NT2/D1 (cell line): ENCODE data around the gene ZPR1.

Source experiments
- DNase-seq: peaks from one replicate; pipeline ENCODE4 v3.0.0-alpha.2; 2011; ENCODE audit warnings: low read depth, low spot score
- H3K27me3 ChIP-seq: 2 replicates; pipeline ENCODE4 v1.6.0; 2011; ENCODE audit warnings: mild to moderate bottlenecking; ENCODE audit not compliant: insufficient read length, insufficient read depth
- H3K36me3 ChIP-seq: 2 replicates; pipeline ENCODE4 v1.6.1; 2011; ENCODE audit warnings: mild to moderate bottlenecking, low read length, mixed read lengths; ENCODE audit not compliant: insufficient read depth, insufficient read length
- H3K4me1 ChIP-seq: 2 replicates; pipeline ENCODE4 v1.5.1; 2011; ENCODE audit not compliant: insufficient read depth, insufficient read length
- H3K4me3 ChIP-seq: 2 replicates; pipeline ENCODE4 v1.5.1; 2011; ENCODE audit warnings: low read depth; ENCODE audit not compliant: insufficient read length
- H3K9ac ChIP-seq: 2 replicates; pipeline ENCODE4 v1.6.0; 2011; ENCODE audit warnings: low read depth; ENCODE audit not compliant: insufficient read length
- H3K9me3 ChIP-seq: 2 replicates; pipeline ENCODE4 v1.5.1; 2011; ENCODE audit warnings: mild to moderate bottlenecking, low read length; ENCODE audit not compliant: insufficient read depth
- SUZ12 ChIP-seq: IDR thresholded peaks from 2 replicates; pipeline ENCODE4 v1.6.1; 2011; ENCODE audit not compliant: insufficient read length, insufficient read depth; ENCODE audit errors: extremely low read depth
- YY1 ChIP-seq: IDR thresholded peaks from 2 replicates; pipeline ENCODE4 v1.6.1; 2011; ENCODE audit not compliant: insufficient read length, insufficient read depth
- ZNF274 ChIP-seq: IDR thresholded peaks from 2 replicates; pipeline ENCODE4 v1.6.1; 2011; ENCODE audit warnings: mild to moderate bottlenecking, low read depth, low read length

Gene ZPR1

GRCh38 chr11:116793772-116794097, 5.9 kb upstream of the ZPR1 start:
- Histone ChIP-seq H3K4me1 (peaks cover 8% of the 10 kb centered on the region), H3K4me3 (no peak overlapping the region)
- DNase-seq: no peak

GRCh38 chr11:116792869-116793771, 5.3 kb upstream of the ZPR1 start:
- H3K36me3 ChIP-seq: no peaks in the 10 kb centered on the region
- no peak overlapping the region for H3K9ac ChIP-seq
- no peaks in the 10 kb centered on the region for H3K9me3 ChIP-seq
- DNase-seq: no peak
- H3K27me3 ChIP-seq: peaks cover 25% of the 10 kb centered on the region
- TF ChIP-seq ZNF274 (no peak), SUZ12 (no peak), YY1 (no peak)
- H3K4me1 ChIP-seq: peaks cover 8% of the 10 kb centered on the region
- no peak overlapping the region for H3K4me3 ChIP-seq

More at GRCh38 chr11:116793772-116794097, 5.9 kb upstream of the ZPR1 start:
- Histone ChIP-seq H3K9me3 (no peaks in the 10 kb centered on the region), H3K27me3 (peaks cover 25% of the 10 kb centered on the region), H3K9ac (no peak overlapping the region), H3K36me3 (no peaks in the 10 kb centered on the region)
- no peak for TF ChIP-seq YY1
- TF ChIP-seq ZNF274: no peak
- no peak for TF ChIP-seq SUZ12

- Histone ChIP-seq H3K9ac (peak overlapping the region; percentile 36), H3K4me3 (no peak overlapping the region), H3K27me3 (peaks cover 25% of the 10 kb centered on the region), H3K9me3 (no peaks in the 10 kb centered on the region), H3K4me1 (peaks cover 8% of the 10 kb centered on the region), H3K36me3 (no peaks in the 10 kb centered on the region)
- no peak for DNase-seq
- TF ChIP-seq ZNF274 (no peak), YY1 (no peak), SUZ12 (no peak)
These were observed 4.5 kb upstream of the ZPR1 start for GRCh38 chr11:116792144-116792868.

- DNase-seq: no peak
- Histone ChIP-seq H3K9ac (peak within 1 kb of the TSS; percentile 47), H3K36me3 (peaks cover 3% of the 10 kb centered on the region), H3K4me1 (peaks cover 8% of the 10 kb centered on the region), H3K9me3 (no peaks in the 10 kb centered on the region), H3K27me3 (peaks cover 25% of the 10 kb centered on the region), H3K4me3 (no peak within 1 kb of the TSS)
- TF ChIP-seq YY1: no peak
These were observed 4.0 kb upstream of the ZPR1 start, which contains the start of gene APOA5 for GRCh38 chr11:116791813-116792143. Gene APOA5 (minus strand): TSS chr11:116791879. CDS start chr11:116791860, 19 bp downstream.

GRCh38 chr11:116791002-116791812, 3.4 kb upstream of the ZPR1 start:
- Histone ChIP-seq H3K9ac (peak overlapping the region; percentile 47), H3K4me3 (no peak overlapping the region)

GRCh38 chr11:116790167-116791001, 2.6 kb upstream of the ZPR1 start:
- Histone ChIP-seq H3K36me3 (peaks cover 17% of the 10 kb centered on the region), H3K9ac (peak overlapping the region; percentile 8), H3K4me1 (peaks cover 8% of the 10 kb centered on the region), H3K9me3 (no peaks in the 10 kb centered on the region), H3K4me3 (no peak overlapping the region), H3K27me3 (peaks cover 25% of the 10 kb centered on the region)
- DNase-seq: no peak
- TF ChIP-seq SUZ12: no peak
- TF ChIP-seq ZNF274: no peak
- TF ChIP-seq YY1: no peak

More at GRCh38 chr11:116791002-116791812, 3.4 kb upstream of the ZPR1 start:
- peaks cover 25% of the 10 kb centered on the region for H3K27me3 ChIP-seq
- H3K4me1 ChIP-seq: peaks cover 8% of the 10 kb centered on the region
- TF ChIP-seq ZNF274: no peak
- no peak for TF ChIP-seq SUZ12
- no peak for TF ChIP-seq YY1
- H3K36me3 ChIP-seq: peaks cover 9% of the 10 kb centered on the region
- H3K9me3 ChIP-seq: no peaks in the 10 kb centered on the region
- peak; percentile 72 for DNase-seq

- TF ChIP-seq ZNF274: no peak
- no peak for TF ChIP-seq SUZ12
- TF ChIP-seq YY1: no peak
- H3K9me3 ChIP-seq: no peaks in the 10 kb centered on the region
- no peak overlapping the region for H3K4me3 ChIP-seq
- H3K27me3 ChIP-seq: peaks cover 25% of the 10 kb centered on the region
- H3K9ac ChIP-seq: no peak overlapping the region
- H3K36me3 ChIP-seq: peaks cover 31% of the 10 kb centered on the region
- DNase-seq: no peak
- peaks cover 8% of the 10 kb centered on the region for H3K4me1 ChIP-seq
These were observed 1.2 kb upstream of the ZPR1 start for GRCh38 chr11:116788975-116789374.
